Activated naive CD8-positive, alpha-beta T cell treated with anti-CD3 and anti-CD28 coated beads, Interleukin-2, amount 10 ng/mL, durations not matched to agents 7 days and 5 days (primary cell): ENCODE data around the gene TRAP1. TPM values are rescaled to one million over a fixed set of nuclear protein-coding genes. Genes with fewer than 3 reads are reported as not detected.

Experiments
- ATAC-seq: fragments of 150-1000 bp; cut with Tn5 transposase; one replicate; pipeline ENCODE4 v1.10.0; 2021; ENCODE audit warnings: low read depth, moderate library complexity
- POLR2A ChIA-PET: fragments of 350-600 bp; sonication (Branson Sonifier 250); formaldehyde crosslinking; loops from one replicate; lab custom pipeline; 2021; ENCODE audit warnings: antibody characterized with exemption; lab: Charles Lee
- DNase-seq: peaks from one replicate; pipeline ENCODE4 v3.0.0; 2021
- H3K27ac Mint-ChIP-seq: one replicate; pipeline ENCODE4 v1.8.0; 2022; ENCODE audit warnings: mild to moderate bottlenecking, mixed read lengths
- H3K27me3 Mint-ChIP-seq: one replicate; pipeline ENCODE4 v1.8.0; 2022; ENCODE audit warnings: mild to moderate bottlenecking, moderate library complexity, mixed read lengths
- H3K36me3 Mint-ChIP-seq: one replicate; pipeline ENCODE4 v1.8.0; 2021; ENCODE audit warnings: mild to moderate bottlenecking, mixed read lengths
- H3K4me1 Mint-ChIP-seq: one replicate; pipeline ENCODE4 v1.8.0; 2021; ENCODE audit warnings: mixed read lengths
- H3K4me3 Mint-ChIP-seq: one replicate; pipeline ENCODE4 v1.8.0; 2022; ENCODE audit warnings: mild to moderate bottlenecking, moderate library complexity, mixed read lengths
- H3K9me3 Mint-ChIP-seq: one replicate; pipeline ENCODE4 v1.8.0; 2021; ENCODE audit warnings: mixed read lengths
- total RNA-seq, 2 experiments: library from RNA; stranded (reverse); gene quantifications; one replicate each; pipeline ENCODE4 v1.2.3, GENCODE V29; 2021

The TRAP1 gene
- total RNA-seq, 2 experiments from 2014 or later, result 116 to 121 TPM

- POLR2A ChIA-PET, result no interaction called here
- H3K27ac Mint-ChIP-seq, result no peak overlapping the region
- H3K4me1 Mint-ChIP-seq, result peaks cover 21% of the 10 kb centered on the region
- ATAC-seq (no peak), DNase-seq (no peak)
- no peaks in the 10 kb centered on the region for H3K27me3 Mint-ChIP-seq
- no peak overlapping the region for H3K4me3 Mint-ChIP-seq
- no peaks in the 10 kb centered on the region for H3K9me3 Mint-ChIP-seq
- peaks cover 13% of the 10 kb centered on the region for H3K36me3 Mint-ChIP-seq
These were observed 76.5 kb downstream of the TRAP1 start for GRCh38 chr16:3640632-3641501.

GRCh38 chr16:3640207-3640606 lies 77.1 kb downstream of the TRAP1 start:
- DNase-seq (no peak), ATAC-seq (no peak)
- H3K36me3 Mint-ChIP-seq, result peaks cover 17% of the 10 kb centered on the region
- no peaks in the 10 kb centered on the region for H3K9me3 Mint-ChIP-seq
- H3K27me3 Mint-ChIP-seq, result no peaks in the 10 kb centered on the region
- POLR2A ChIA-PET, result no interaction called here
- no peak overlapping the region for H3K4me3 Mint-ChIP-seq
- peaks cover 24% of the 10 kb centered on the region for H3K4me1 Mint-ChIP-seq
- H3K27ac Mint-ChIP-seq, result no peak overlapping the region

- H3K9me3 Mint-ChIP-seq, result no peaks in the 10 kb centered on the region
- ATAC-seq, result no peak
- POLR2A ChIA-PET, result no interaction called here
- DNase-seq, result no peak
- H3K36me3 Mint-ChIP-seq, result peaks cover 17% of the 10 kb centered on the region
- H3K4me3 Mint-ChIP-seq, result no peak overlapping the region
- peaks cover 24% of the 10 kb centered on the region for H3K4me1 Mint-ChIP-seq
- H3K27me3 Mint-ChIP-seq, result no peaks in the 10 kb centered on the region
- peak overlapping the region; percentile 68 for H3K27ac Mint-ChIP-seq
These were observed 78.2 kb downstream of the TRAP1 start for GRCh38 chr16:3638916-3639644.

GRCh38 chr16:3637371-3637923 lies 79.9 kb downstream of the TRAP1 start:
- ATAC-seq, result peak; percentile 89
- H3K27ac Mint-ChIP-seq, result peak overlapping the region; percentile 75

GRCh38 chr16:3625911-3626732 lies 91.2 kb downstream of the TRAP1 start:
- peaks cover 10% of the 10 kb centered on the region for H3K36me3 Mint-ChIP-seq
- peak; percentile 91 for ATAC-seq
- peaks cover 30% of the 10 kb centered on the region for H3K4me1 Mint-ChIP-seq
- H3K9me3 Mint-ChIP-seq, result no peaks in the 10 kb centered on the region
- H3K27me3 Mint-ChIP-seq, result no peaks in the 10 kb centered on the region
- no peak for DNase-seq
- peak overlapping the region; percentile 89 for H3K27ac Mint-ChIP-seq
- POLR2A ChIA-PET, result interaction anchor here (0.7 to 2.0 kb wide), 7 partner anchors 11 to 467 kb away, joined by 3 to 14 read pairs (median 6); partner anchors contain the start of gene SLX4
- peak overlapping the region; percentile 40 for H3K4me3 Mint-ChIP-seq

More at GRCh38 chr16:3637371-3637923, 79.9 kb downstream of the TRAP1 start:
- Mint-ChIP-seq H3K4me3 (peak overlapping the region; percentile 47), H3K27me3 (no peaks in the 10 kb centered on the region), H3K9me3 (no peaks in the 10 kb centered on the region), H3K4me1 (peaks cover 24% of the 10 kb centered on the region), H3K36me3 (peaks cover 19% of the 10 kb centered on the region)
- POLR2A ChIA-PET, result interaction anchor here (0.6 to 2.7 kb wide), 9 partner anchors 10 to 243 kb away, joined by 3 to 14 read pairs (median 5); partner anchors contain the start of genes SLX4 and TRAP1
- no peak for DNase-seq

GRCh38 chr16:3625331-3625730 lies 92.0 kb downstream of the TRAP1 start:
- no peaks in the 10 kb centered on the region for H3K9me3 Mint-ChIP-seq
- H3K27me3 Mint-ChIP-seq, result no peaks in the 10 kb centered on the region
- ATAC-seq, result no peak
- H3K4me1 Mint-ChIP-seq, result peaks cover 30% of the 10 kb centered on the region
- POLR2A ChIA-PET, result interaction anchor here (2.0 kb wide), 1 partner anchor 11 kb away, joined by 14 read pairs; no protein-coding TSS in a partner anchor
- H3K36me3 Mint-ChIP-seq, result peaks cover 10% of the 10 kb centered on the region
- peak overlapping the region; percentile 89 for H3K27ac Mint-ChIP-seq
- no peak for DNase-seq
- H3K4me3 Mint-ChIP-seq, result peak overlapping the region; percentile 40

- DNase-seq (no peak), ATAC-seq (no peak)
- Mint-ChIP-seq H3K4me3 (no peak overlapping the region), H3K9me3 (no peaks in the 10 kb centered on the region), H3K27ac (no peak overlapping the region), H3K4me1 (peaks cover 31% of the 10 kb centered on the region), H3K36me3 (peaks cover 4% of the 10 kb centered on the region), H3K27me3 (no peaks in the 10 kb centered on the region)
- POLR2A ChIA-PET, result interaction anchor here (1.0 kb wide), 1 partner anchor 12 kb away, joined by 6 read pairs; the partner anchor contains the start of gene SLX4
These were observed 93.7 kb downstream of the TRAP1 start for GRCh38 chr16:3623642-3624041.

- peak overlapping the region; percentile 13 for H3K27ac Mint-ChIP-seq
- H3K36me3 Mint-ChIP-seq, result peaks cover 35% of the 10 kb centered on the region
- no peaks in the 10 kb centered on the region for H3K9me3 Mint-ChIP-seq
- no peak overlapping the region for H3K4me3 Mint-ChIP-seq
- POLR2A ChIA-PET, result no interaction called here
- ATAC-seq, result no peak
- no peak for DNase-seq
- H3K27me3 Mint-ChIP-seq, result no peaks in the 10 kb centered on the region
- peaks cover 23% of the 10 kb centered on the region for H3K4me1 Mint-ChIP-seq
These were observed 98.6 kb downstream of the TRAP1 start for GRCh38 chr16:3618769-3619141.

GRCh38 chr16:3612510-3613466 lies 104.5 kb downstream of the TRAP1 start:
- POLR2A ChIA-PET, result interaction anchor here (0.6 to 1.5 kb wide), 11 partner anchors 10 to 538 kb away, joined by 3 to 35 read pairs (median 6); partner anchors contain the start of genes CLUAP1 and NLRC3
- DNase-seq, result peak; percentile 15
- Mint-ChIP-seq H3K4me1 (peaks cover 50% of the 10 kb centered on the region), H3K27ac (peak overlapping the region; percentile 100), H3K27me3 (no peaks in the 10 kb centered on the region), H3K4me3 (peak overlapping the region; percentile 100), H3K36me3 (peaks cover 47% of the 10 kb centered on the region), H3K9me3 (no peaks in the 10 kb centered on the region)
- no peak for ATAC-seq

GRCh38 chr16:3611146-3611975 lies 106.0 kb downstream of the TRAP1 start, which contains the start of gene SLX4:
SLX4 (minus strand) TSS chr16:3611606; CDS start chr16:3608964, 2,642 bp downstream.
- Mint-ChIP-seq H3K4me1 (peaks cover 55% of the 10 kb centered on the region), H3K36me3 (peaks cover 42% of the 10 kb centered on the region), H3K9me3 (no peaks in the 10 kb centered on the region), H3K4me3 (peak within 1 kb of the TSS; percentile 100), H3K27ac (peak within 1 kb of the TSS; percentile 100), H3K27me3 (no peaks in the 10 kb centered on the region)
- DNase-seq, result peak; percentile 99
- POLR2A ChIA-PET, result interaction anchor here (0.7 to 1.5 kb wide), 11 partner anchors 11 to 537 kb away, joined by 3 to 35 read pairs (median 6); partner anchors contain the start of genes CLUAP1 and NLRC3
- ATAC-seq, result peak; percentile 91

GRCh38 chr16:3610698-3611145 lies 106.6 kb downstream of the TRAP1 start:
- Mint-ChIP-seq H3K36me3 (peaks cover 36% of the 10 kb centered on the region), H3K9me3 (no peaks in the 10 kb centered on the region), H3K4me1 (peaks cover 53% of the 10 kb centered on the region), H3K4me3 (peak overlapping the region; percentile 100), H3K27ac (peak overlapping the region; percentile 73), H3K27me3 (no peaks in the 10 kb centered on the region)
- POLR2A ChIA-PET, result interaction anchor here (0.7 kb wide), 1 partner anchor 32 kb away, joined by 4 read pairs; no protein-coding TSS in a partner anchor
- no peak for ATAC-seq
- DNase-seq, result no peak
